ENCODE measurements around the gene ARVCF.

- TF ChIP-seq CTCF (IDR thresholded peaks at IDR 0.05) = no peak
- no peak for TF ChIP-seq POLR2A (IDR thresholded peaks at IDR 0.05)
These were observed 24.1 kb downstream of the ARVCF start for GRCh38 chr22:19992481-19992911.
